Neural cell (in vitro differentiated cells): ENCODE results near the gene DEAF1. TPM values are rescaled to one million over a fixed set of nuclear protein-coding genes. Genes with fewer than 3 reads are reported as not detected.

Experiments
- polyA plus RNA-seq: library from polyadenylated mRNA; depleted of rRNA; stranded (reverse); fragments of >200 nt; gene quantifications from 2 replicates; pipeline ENCODE4 v1.2.3, GENCODE V29; 2014

Gene DEAF1
- polyA plus RNA-seq, 1 donor from 2014 or later = 87.6 TPM

Other genes with a start within 250 kb of the DEAF1 start
- gene PTDSS2, start 244.9 kb downstream of the DEAF1 start, polyA plus RNA-seq = 39.1 and 54.3 TPM in 2 replicates
- 71.8 and 82.4 TPM in 2 replicates for gene RNH1, start 188.0 kb downstream of the DEAF1 start, polyA plus RNA-seq
- 119 and 120 TPM in 2 replicates for gene HRAS, start 159.6 kb downstream of the DEAF1 start, polyA plus RNA-seq
- gene LRRC56, start 157.7 kb downstream of the DEAF1 start, polyA plus RNA-seq = 0.76 and 1.3 TPM in 2 replicates
- 0.61 and 3.0 TPM in 2 replicates for gene LMNTD2, start 134.5 kb downstream of the DEAF1 start, polyA plus RNA-seq
- gene RASSF7, start 134.3 kb downstream of the DEAF1 start, polyA plus RNA-seq = 37.1 and 51.5 TPM in 2 replicates
- 8.5 and 12.1 TPM in 2 replicates for gene PHRF1, start 118.8 kb downstream of the DEAF1 start, polyA plus RNA-seq
- 1.1 and 4.6 TPM in 2 replicates for gene IRF7, start 79.3 kb downstream of the DEAF1 start, polyA plus RNA-seq
- not detected in 2 replicates for gene CDHR5, start 70.3 kb downstream of the DEAF1 start, polyA plus RNA-seq
- not detected in 2 replicates for gene SCT, start 68.0 kb downstream of the DEAF1 start, polyA plus RNA-seq
- 0.86 TPM in 1 of 2 replicates, not detected in the other for gene DRD4, start 58.0 kb downstream of the DEAF1 start, polyA plus RNA-seq
- gene TMEM80, start 594 bp upstream of the DEAF1 start, polyA plus RNA-seq = 23.1 and 30.9 TPM in 2 replicates
- gene EPS8L2, start 11.0 kb upstream of the DEAF1 start, polyA plus RNA-seq = 3.5 and 7.5 TPM in 2 replicates
- 156 and 158 TPM in 2 replicates for gene TALDO1, start 52.2 kb upstream of the DEAF1 start, polyA plus RNA-seq
- gene GATD1, start 82.3 kb upstream of the DEAF1 start, polyA plus RNA-seq = 131 and 146 TPM in 2 replicates
- gene CEND1, start 94.9 kb upstream of the DEAF1 start, polyA plus RNA-seq = 11.8 and 16.2 TPM in 2 replicates
- 40.9 and 66.4 TPM in 2 replicates for gene SLC25A22, start 103.1 kb upstream of the DEAF1 start, polyA plus RNA-seq
- gene PIDD1, start 110.0 kb upstream of the DEAF1 start, polyA plus RNA-seq = 13.3 and 34.9 TPM in 2 replicates
- 147 and 167 TPM in 2 replicates for gene RPLP2, start 114.7 kb upstream of the DEAF1 start, polyA plus RNA-seq
- gene PNPLA2, start 123.7 kb upstream of the DEAF1 start, polyA plus RNA-seq = 7.3 and 7.8 TPM in 2 replicates
- 1.2 and 6.5 TPM in 2 replicates for gene CRACR2B, start 132.7 kb upstream of the DEAF1 start, polyA plus RNA-seq
- gene CD151, start 137.7 kb upstream of the DEAF1 start, polyA plus RNA-seq = 70.8 and 80.1 TPM in 2 replicates
- 50.6 and 62.3 TPM in 2 replicates for gene POLR2L, start 147.3 kb upstream of the DEAF1 start, polyA plus RNA-seq
- 68.1 and 68.3 TPM in 2 replicates for gene TSPAN4, start 147.6 kb upstream of the DEAF1 start, polyA plus RNA-seq
- 51.2 and 81.3 TPM in 2 replicates for gene CHID1, start 215.6 kb upstream of the DEAF1 start, polyA plus RNA-seq
- gene AP2A2, start 230.6 kb upstream of the DEAF1 start, polyA plus RNA-seq = 46.5 and 46.8 TPM in 2 replicates